ENCODE results near the gene ETFA. TPM values are rescaled to one million over a fixed set of nuclear protein-coding genes. Genes with fewer than 3 reads are reported as not detected.

ETFA gene
- total and polyA plus RNA-seq, 2 of the 8 experiments (the other 6 are each of a cell fraction or from before 2014, with no cell fraction given): 60.9 to 90.0 TPM

DNA sequence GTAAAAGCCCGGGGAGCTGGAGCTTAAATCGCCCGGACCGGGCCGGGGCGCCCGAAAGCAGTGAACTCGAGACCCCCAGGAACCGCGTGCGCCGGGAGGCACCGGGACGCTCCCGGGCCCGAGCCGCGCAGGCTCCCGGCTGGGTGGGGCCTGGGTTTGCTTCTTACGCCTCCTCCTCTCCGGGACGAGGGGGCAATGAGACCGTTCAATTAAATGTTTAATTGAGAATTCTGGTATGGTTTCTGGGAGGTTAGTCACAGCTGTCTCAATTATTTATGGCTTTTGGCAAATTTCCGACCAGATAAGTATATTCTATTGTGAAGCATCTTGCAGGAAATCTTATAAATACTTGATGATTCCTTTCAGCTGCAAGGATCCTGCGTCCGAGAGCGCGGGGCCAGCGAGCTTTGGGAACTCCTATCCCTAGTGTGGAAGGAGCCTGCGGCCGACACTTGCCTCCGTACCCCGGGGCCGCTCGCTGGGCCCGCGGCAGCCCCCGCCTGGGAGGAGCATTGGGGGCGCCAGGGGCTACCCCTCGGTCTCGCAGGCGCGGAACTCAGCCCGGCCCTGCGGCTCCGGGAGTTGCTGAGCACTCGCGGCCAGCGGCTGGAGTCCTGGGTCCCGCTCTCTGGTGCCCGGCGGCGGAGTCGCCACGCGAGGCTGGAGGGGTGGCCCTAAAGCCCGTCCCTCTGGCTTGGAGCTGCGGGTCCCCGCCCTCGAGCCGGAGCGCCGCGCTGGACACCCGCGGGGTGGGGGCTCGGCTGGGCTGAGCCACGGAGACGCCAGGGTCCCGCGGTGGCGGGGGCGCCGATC, 35.6 kb upstream of the ETFA start (continued):
- TF ChIP-seq CTBP2 (IDR thresholded peaks at IDR 0.05; ENCODE audit: borderline replicate concordance, insufficient read depth, insufficient read length, low read length) (peak; percentile 23), EGR1 (IDR thresholded peaks at IDR 0.05; ENCODE audit: borderline replicate concordance, low read depth, low read length) (no peak), SUZ12 (IDR thresholded peaks at IDR 0.05; ENCODE audit: low read length) (peak; percentile 92)

Data from H1 (cell line).